GM23248 (cell line): ENCODE measurements around the gene GSTO2. TPM values are rescaled to one million over a fixed set of nuclear protein-coding genes. Genes with fewer than 3 reads are reported as not detected.

Experiments used
- DNase-seq: peaks from one replicate; pipeline ENCODE4 v3.0.0-alpha.2; 2015
- H2AFZ ChIP-seq: fragments of 200-600 bp; sonication (generic); 2 replicates; pipeline ENCODE4 v1.6.1; 2016; ENCODE audit warnings: antibody characterized with exemption
- H3F3A ChIP-seq: fragments of 200-600 bp; sonication (generic); 2 replicates; pipeline ENCODE4 v1.6.1; 2016; ENCODE audit warnings: mild to moderate bottlenecking, antibody characterized with exemption, mixed run types; ENCODE audit not compliant: insufficient read depth
- H3K27ac ChIP-seq: fragments of 200-600 bp; sonication (generic); 2 replicates; pipeline ENCODE4 v1.5.1; 2016; ENCODE audit warnings: mild to moderate bottlenecking
- H3K27me3 ChIP-seq: fragments of 200-600 bp; sonication (generic); replicated peaks from 2 replicates; pipeline ENCODE4 v1.6.1; 2016; ENCODE audit warnings: mild to moderate bottlenecking; ENCODE audit not compliant: insufficient read depth
- H3K36me3 ChIP-seq: fragments of 200-600 bp; sonication (generic); 2 replicates; pipeline ENCODE4 v1.6.1; 2016; ENCODE audit warnings: low read depth, mild to moderate bottlenecking
- H3K4me1 ChIP-seq: fragments of 200-600 bp; sonication (generic); 2 replicates; pipeline ENCODE4 v1.6.1; 2016; ENCODE audit warnings: mild to moderate bottlenecking; ENCODE audit not compliant: insufficient read depth
- H3K4me2 ChIP-seq: fragments of 200-600 bp; sonication (generic); one replicate; pipeline ENCODE4 v1.6.1; 2016; ENCODE audit warnings: mild to moderate bottlenecking; ENCODE audit not compliant: unreplicated experiment
- H3K4me3 ChIP-seq: fragments of 200-600 bp; sonication (generic); 2 replicates; pipeline ENCODE4 v1.5.1; 2016; ENCODE audit warnings: mild to moderate bottlenecking
- H3K79me2 ChIP-seq: fragments of 200-600 bp; sonication (generic); 2 replicates; pipeline ENCODE4 v1.6.1; 2016; ENCODE audit warnings: mild to moderate bottlenecking; ENCODE audit not compliant: insufficient read depth
- H3K9ac ChIP-seq: fragments of 200-600 bp; sonication (generic); 2 replicates; pipeline ENCODE4 v1.6.1; 2016; ENCODE audit warnings: mild to moderate bottlenecking
- H3K9me2 ChIP-seq: fragments of 200-600 bp; sonication (generic); 2 replicates; pipeline ENCODE4 v1.6.1; 2016; ENCODE audit warnings: mixed run types, mild to moderate bottlenecking, moderate library complexity; ENCODE audit not compliant: insufficient read depth
- H3K9me3 ChIP-seq: fragments of 200-600 bp; sonication (generic); one replicate; pipeline ENCODE4 v1.6.1; 2017; ENCODE audit warnings: low read depth
- H4K20me1 ChIP-seq: fragments of 200-600 bp; sonication (generic); 2 replicates; pipeline ENCODE4 v1.6.0; 2016; ENCODE audit not compliant: insufficient read depth
- EZH2 ChIP-seq: fragments of 200-600 bp; sonication (generic); IDR thresholded peaks from 2 replicates; pipeline ENCODE4 v1.6.1; 2018; ENCODE audit warnings: antibody characterized with exemption, mild to moderate bottlenecking; ENCODE audit not compliant: insufficient read depth, poor library complexity, severe bottlenecking
- EZH2phosphoT487 ChIP-seq: fragments of 200-600 bp; sonication (generic); IDR thresholded peaks from 2 replicates; pipeline ENCODE4 v1.6.1; 2018; ENCODE audit warnings: antibody characterized with exemption, moderate library complexity, mild to moderate bottlenecking, low read depth; ENCODE audit not compliant: insufficient read depth
- WGBS, 2 experiments: methylation state at CpG; one replicate each; pipeline ENCODE4 v1.1.6; 2015 to 2017; ENCODE audit warnings: low lambda C conversion rate in 2 of 2, low coverage in 1 of 2; ENCODE audit errors: missing lambda C conversion rate in 2 of 2; 5-methylcytosine and 5-hydroxymethylcytosine counted together
- in situ Hi-C: fragments of 300-500 bp; cut with MboI; formaldehyde crosslinking; loops from 2 replicates; pipeline ENCODE4 v1.15.0; 2020
- polyA plus RNA-seq: library from polyadenylated mRNA; unstranded; fragments of >200 nt; fragmentation: Nextera tagmentation; extraction: Ambion mirVana; gene quantifications from 2 replicates; pipeline ENCODE4 v1.2.1, GENCODE V29; 2016
- total RNA-seq: library from RNA; depleted of rRNA; stranded (reverse); fragments of >200 nt; shearing (Covaris generic); gene quantifications from 2 replicates; pipeline ENCODE4 v1.2.3, GENCODE V29; 2014

The GSTO2 gene
- total and polyA plus RNA-seq, 2 experiments from 2014 or later: 1.1 to 2.2 TPM

GRCh38 chr10:104348601-104349000, 79.6 kb downstream of the GSTO2 start:
- H3K27ac ChIP-seq: no peak overlapping the region
- no peaks in the 10 kb centered on the region for H3K9me3 ChIP-seq
- no peak for DNase-seq
- H3K27me3 ChIP-seq: no peaks in the 10 kb centered on the region
- H3K36me3 ChIP-seq: no peaks in the 10 kb centered on the region
- H3K4me1 ChIP-seq: peaks cover 29% of the 10 kb centered on the region
- TF ChIP-seq EZH2phosphoT487 (no peak), EZH2 (no peak)
- H3K9ac ChIP-seq: no peak overlapping the region
- WGBS, 2 experiments: 90 to 94% methylated on average over 2 of the region's 2 CpGs
- H3K79me2 ChIP-seq: no peaks in the 10 kb centered on the region
- H3K4me3 ChIP-seq: no peak overlapping the region
- H3F3A ChIP-seq: peaks cover 39% of the 10 kb centered on the region
- H4K20me1 ChIP-seq: no peaks in the 10 kb centered on the region
- no peak overlapping the region for H3K4me2 ChIP-seq
- no peaks in the 10 kb centered on the region for H3K9me2 ChIP-seq
- no peak overlapping the region for H2AFZ ChIP-seq
- in situ Hi-C loops: loop anchor here (5.0 to 10.0 kb wide), 2 partner anchors 54 to 301 kb away; no protein-coding TSS in a partner anchor

DNA sequence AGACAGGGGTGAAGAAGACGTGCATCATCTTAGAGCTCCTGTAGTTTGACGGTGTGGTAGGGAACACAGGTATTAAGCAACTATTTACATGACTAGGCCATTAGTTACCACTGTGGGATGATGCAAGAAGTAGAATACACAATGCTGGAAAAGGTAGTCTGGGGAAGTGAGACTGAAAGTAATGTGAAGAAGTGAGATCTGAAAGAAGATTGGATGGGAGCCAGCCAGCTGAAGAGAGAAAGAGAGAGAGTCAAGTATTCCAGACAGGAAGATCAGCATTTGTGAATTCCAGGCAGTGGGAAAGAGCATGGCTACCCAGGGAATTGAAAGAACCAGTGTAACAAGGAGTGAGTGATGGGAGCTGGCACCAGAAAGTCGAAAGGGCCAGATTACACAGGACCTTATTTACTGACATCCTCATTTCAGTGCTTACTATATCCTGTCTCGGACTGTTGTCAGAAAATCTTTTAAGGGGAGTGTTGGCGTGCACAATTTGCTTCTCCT, 80.7 kb downstream of the GSTO2 start:
- Histone ChIP-seq H3K79me2 (no peaks in the 10 kb centered on the region), H3K27me3 (no peaks in the 10 kb centered on the region), H3K9me3 (no peaks in the 10 kb centered on the region), H3K9ac (peak overlapping the region; percentile 53), H3K36me3 (no peaks in the 10 kb centered on the region), H2AFZ (peak overlapping the region; percentile 57; the same call in 1 of the 2 replicates), H3K9me2 (no peaks in the 10 kb centered on the region), H3F3A (peaks cover 39% of the 10 kb centered on the region), H3K4me1 (peaks cover 29% of the 10 kb centered on the region), H3K27ac (peak overlapping the region; percentile 90), H3K4me2 (peak overlapping the region; percentile 60), H3K4me3 (no peak overlapping the region), H4K20me1 (no peaks in the 10 kb centered on the region)
- 40 to 41% methylated on average over 5 of the region's 5 CpGs for WGBS, 2 experiments
- TF ChIP-seq EZH2 (no peak), EZH2phosphoT487 (no peak)
- peak; percentile 71 for DNase-seq
- in situ Hi-C loops: loop anchor here (5.0 to 10.0 kb wide), 2 partner anchors 55 to 302 kb away; no protein-coding TSS in a partner anchor

- in situ Hi-C loops: no loop called here
- H2AFZ ChIP-seq: peak overlapping the region; percentile 57; the same call in 1 of the 2 replicates
- no peaks in the 10 kb centered on the region for H4K20me1 ChIP-seq
- TF ChIP-seq EZH2phosphoT487 (no peak), EZH2 (no peak)
- H3K79me2 ChIP-seq: no peaks in the 10 kb centered on the region
- H3K36me3 ChIP-seq: no peaks in the 10 kb centered on the region
- no peak overlapping the region for H3K4me3 ChIP-seq
- WGBS, 2 experiments: 29 to 31% methylated on average over 6 of the region's 6 CpGs
- H3F3A ChIP-seq: peaks cover 39% of the 10 kb centered on the region
- peak overlapping the region; percentile 90 for H3K27ac ChIP-seq
- H3K9me2 ChIP-seq: no peaks in the 10 kb centered on the region
- no peaks in the 10 kb centered on the region for H3K27me3 ChIP-seq
- DNase-seq: peak; percentile 86
- H3K4me1 ChIP-seq: peaks cover 29% of the 10 kb centered on the region
- H3K4me2 ChIP-seq: peak overlapping the region; percentile 66
- H3K9ac ChIP-seq: peak overlapping the region; percentile 65
- no peaks in the 10 kb centered on the region for H3K9me3 ChIP-seq
Measured at GRCh38 chr10:104350127-104350635, 81.2 kb downstream of the GSTO2 start.

DNA sequence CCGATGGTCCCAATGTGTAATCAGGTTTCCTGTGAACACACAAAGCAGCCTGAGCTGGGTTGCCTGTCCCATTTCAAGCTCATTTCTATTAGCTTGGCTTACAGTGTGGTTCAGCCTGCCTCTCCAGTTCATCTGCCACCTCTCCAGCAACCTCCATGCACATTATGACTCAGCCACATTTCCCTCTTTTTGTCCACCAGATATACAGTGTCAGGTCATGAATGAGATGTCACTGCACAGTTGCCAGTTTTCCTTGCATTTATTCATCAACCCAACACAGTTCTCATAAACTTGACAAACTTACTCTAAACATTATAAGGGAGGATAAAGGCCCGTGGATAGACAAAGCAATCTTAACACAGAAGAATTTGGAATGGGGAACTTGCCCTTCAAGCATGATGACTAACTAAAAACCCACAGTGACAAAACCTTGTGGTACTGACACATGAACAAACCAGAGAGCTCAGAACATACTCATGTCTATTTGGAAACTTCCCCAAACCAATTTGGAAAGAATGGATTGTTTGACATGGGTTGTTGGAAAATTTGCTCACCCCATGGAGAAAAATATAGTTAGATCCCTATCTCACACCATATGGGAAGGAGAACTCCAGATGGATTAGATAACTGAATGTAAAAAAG, 82.2 kb downstream of the GSTO2 start:
- H3K9me3 ChIP-seq: no peaks in the 10 kb centered on the region
- H3K4me2 ChIP-seq: peak overlapping the region; percentile 66
- H3K79me2 ChIP-seq: no peaks in the 10 kb centered on the region
- peak overlapping the region; percentile 65 for H3K9ac ChIP-seq
- in situ Hi-C loops: no loop called here
- peak overlapping the region; percentile 90 for H3K27ac ChIP-seq
- H3K36me3 ChIP-seq: no peaks in the 10 kb centered on the region
- H3K4me1 ChIP-seq: peaks cover 29% of the 10 kb centered on the region
- DNase-seq: peak; percentile 93
- WGBS, 2 experiments: 19 to 23% methylated on average over 2 of the region's 2 CpGs
- H2AFZ ChIP-seq: no peak overlapping the region
- peaks cover 39% of the 10 kb centered on the region for H3F3A ChIP-seq
- TF ChIP-seq EZH2 (no peak), EZH2phosphoT487 (no peak)
- H4K20me1 ChIP-seq: no peaks in the 10 kb centered on the region
- H3K27me3 ChIP-seq: no peaks in the 10 kb centered on the region
- H3K4me3 ChIP-seq: 0 out of 2 replicates have a peak overlapping the region, but pooled peaks have one; percentile 4
- H3K9me2 ChIP-seq: no peaks in the 10 kb centered on the region
